GM18499 (cell line): ENCODE results near the gene UGT2A1.

Source experiments
- ATAC-seq: cut with Tn5 transposase; IDR thresholded peaks from one replicate; pipeline ENCODE4 v1.9.1; 2021; ENCODE audit warnings: moderate number of reproducible peaks; ENCODE audit not compliant: insufficient read depth, unreplicated experiment

UGT2A1 gene

GRCh38 chr4:69594382-69594781 is 58.7 kb downstream of the UGT2A1 start:
- ATAC-seq = no peak

DNA sequence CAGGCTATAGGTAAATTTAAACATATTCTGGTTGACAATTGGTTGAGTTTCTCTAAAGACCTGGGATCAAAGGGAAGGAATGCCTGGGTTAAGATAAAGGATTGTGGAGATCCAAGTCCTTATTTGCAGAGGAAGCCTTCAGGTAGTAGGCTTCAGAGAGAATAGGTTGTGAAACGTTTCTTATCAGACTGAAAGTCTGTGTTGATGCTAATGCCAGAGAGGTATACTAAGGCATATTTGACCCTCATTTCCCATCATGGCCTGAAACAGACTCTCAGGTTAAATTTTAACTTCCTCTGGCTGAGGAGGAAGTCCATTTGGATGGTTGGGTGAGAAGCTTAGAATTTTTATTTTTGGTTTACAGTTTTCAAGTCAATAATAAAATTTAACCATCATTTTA is 61.7 kb downstream of the UGT2A1 start:
- ATAC-seq = no peak

GRCh38 chr4:69589884-69590283 is 63.2 kb downstream of the UGT2A1 start:
- ATAC-seq = no peak

DNA sequence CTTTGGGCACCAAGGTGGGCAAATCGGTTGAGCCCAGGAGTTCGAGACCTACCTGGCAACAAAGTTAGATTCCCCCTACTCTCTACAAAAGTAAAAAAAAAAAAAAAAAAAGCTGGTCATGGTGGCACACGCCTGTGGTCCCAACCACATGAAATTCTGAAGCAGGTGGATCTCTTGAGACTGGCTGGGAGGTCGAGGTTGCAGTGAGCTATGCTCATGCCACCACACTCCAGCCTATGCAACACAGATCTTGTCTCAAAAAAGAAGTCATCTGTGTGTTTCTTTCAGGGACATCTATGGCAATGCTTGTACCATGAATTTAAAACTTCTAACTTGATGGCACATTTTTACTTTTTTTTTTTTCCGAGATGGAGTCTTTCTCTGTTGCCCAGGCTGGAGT is 68.9 kb downstream of the UGT2A1 start:
- ATAC-seq = no peak

- no peak for ATAC-seq
Observed at GRCh38 chr4:69583543-69583942, 69.5 kb downstream of the UGT2A1 start.

- ATAC-seq = no peak
Observed at GRCh38 chr4:69577245-69577644, 75.8 kb downstream of the UGT2A1 start.

DNA sequence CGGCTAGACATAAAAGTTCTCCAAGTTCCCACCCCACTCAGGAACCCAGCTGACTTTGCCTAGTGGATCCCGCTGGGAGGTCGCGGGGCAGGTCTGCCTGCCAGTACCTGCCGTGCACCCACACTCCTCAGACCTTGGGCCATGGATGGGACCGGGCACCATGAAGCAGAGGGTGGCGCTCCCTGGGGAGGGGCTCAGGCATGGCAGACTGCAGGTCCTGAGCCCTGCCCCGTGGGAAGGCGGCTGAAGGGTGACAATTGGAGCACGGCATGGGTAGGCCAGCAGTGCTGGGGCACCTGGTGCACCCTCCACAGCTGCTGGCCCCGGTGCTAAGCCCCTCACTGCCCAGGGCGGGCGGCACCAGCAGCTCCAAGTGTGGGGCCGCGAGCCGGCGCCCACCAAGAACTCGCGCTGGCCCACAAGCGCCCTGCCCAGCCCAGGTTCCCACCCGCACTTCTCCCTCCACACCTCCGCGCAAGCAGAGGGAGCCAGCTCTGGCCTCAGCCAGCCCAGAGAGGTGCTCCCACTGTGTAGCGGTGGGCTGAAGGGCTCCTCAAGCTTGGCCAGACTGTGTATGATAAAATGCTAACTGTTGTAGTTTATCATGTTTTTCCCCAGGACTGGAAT is 76.7 kb downstream of the UGT2A1 start:
- no peak for ATAC-seq

DNA sequence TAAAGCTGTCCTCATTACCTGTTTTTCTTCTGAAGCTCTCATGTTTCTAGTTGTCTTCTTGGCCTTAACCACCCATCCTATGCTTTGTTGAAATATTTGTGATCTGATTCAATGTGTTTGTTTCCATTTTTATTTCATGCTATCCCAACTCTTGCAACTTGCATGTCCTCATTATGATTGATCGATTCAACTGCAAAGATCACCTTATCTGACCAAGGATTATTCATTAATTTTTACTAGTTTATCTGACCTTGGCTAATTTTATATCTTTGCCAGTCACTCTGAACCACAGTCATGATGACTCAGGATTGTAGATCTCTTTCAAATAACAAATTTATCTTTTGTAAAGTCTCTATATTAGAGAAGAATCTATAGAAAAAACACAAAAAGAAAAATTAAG is 84.3 kb downstream of the UGT2A1 start:
- no peak for ATAC-seq

DNA sequence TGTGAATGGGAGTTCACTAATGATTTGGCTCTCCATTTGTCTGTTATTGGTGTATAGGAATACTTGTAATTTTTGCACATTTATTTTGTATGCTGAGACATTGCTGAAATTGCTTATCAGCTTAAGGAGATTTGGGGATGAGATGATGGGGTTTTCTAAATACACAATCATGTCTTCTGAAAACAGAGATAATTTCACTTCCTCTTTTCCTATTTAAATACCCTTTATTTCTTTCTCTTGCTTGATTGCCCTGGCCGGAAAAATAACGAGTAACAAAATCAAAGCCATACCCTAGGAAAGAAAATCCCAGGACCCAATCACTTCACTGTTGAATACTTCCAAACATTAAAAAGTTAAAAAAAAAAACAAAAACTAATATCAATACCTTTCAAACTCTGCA is 89.6 kb downstream of the UGT2A1 start:
- no peak for ATAC-seq

DNA sequence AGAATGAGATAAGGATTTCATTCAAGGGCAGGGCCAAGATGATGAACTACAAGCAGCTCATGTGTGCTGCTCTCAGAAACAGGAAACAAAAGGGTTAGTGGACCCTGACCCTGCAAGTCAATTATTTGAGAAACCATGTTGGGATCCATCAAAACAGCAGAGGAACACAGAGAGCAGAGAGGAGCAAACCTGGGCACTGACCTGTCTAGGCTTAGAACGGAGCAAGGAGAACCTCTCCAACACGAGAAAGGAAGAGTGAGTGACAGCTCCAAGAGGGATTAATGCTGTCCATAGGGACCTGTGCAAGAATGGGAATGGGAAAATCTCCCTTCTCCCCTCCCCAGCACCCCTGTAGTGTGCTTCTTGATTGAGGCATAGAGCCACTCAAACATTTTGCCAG is 103.4 kb downstream of the UGT2A1 start:
- no peak for ATAC-seq

- no peak for ATAC-seq
Observed at GRCh38 chr4:69546134-69546765, 106.8 kb downstream of the UGT2A1 start.
